Activated T-helper 9 cell treated with anti-CD3 and anti-CD28 coated beads, Interleukin-2, amount 50 U/mL, for 16 hours (primary cell): ENCODE results near the gene ANGEL2.
"Not testable (repeated sequence)": the region's sequence is repeated elsewhere in the genome, so short reads cannot be mapped to it uniquely, and the experiment has no call there.

ENCODE experiments used
- DNase-seq: peaks from one replicate; pipeline ENCODE4 v3.0.0-alpha.2; 2020; ENCODE audit warnings: low read depth

The ANGEL2 gene

GRCh38 chr1:213019450-213019849 is 3.8 kb upstream of the ANGEL2 start:
- no peak for DNase-seq

GRCh38 chr1:213017447-213018273 is 2.0 kb upstream of the ANGEL2 start:
- DNase-seq = no peak

GRCh38 chr1:213014642-213015041 is 1.0 kb downstream of the ANGEL2 start:
- DNase-seq = no peak

- no peak for DNase-seq
Measured at GRCh38 chr1:213008564-213008963, 7.1 kb downstream of the ANGEL2 start.

GRCh38 chr1:213003256-213003655 is 12.4 kb downstream of the ANGEL2 start:
- DNase-seq = no peak

GRCh38 chr1:212994926-212995325 is 20.7 kb downstream of the ANGEL2 start:
- no peak for DNase-seq

GRCh38 chr1:212993960-212994359 is 21.7 kb downstream of the ANGEL2 start:
- not testable (repeated sequence) for DNase-seq

- no peak for DNase-seq
Measured at GRCh38 chr1:212990276-212990675, 25.4 kb downstream of the ANGEL2 start.

- DNase-seq = no peak
Measured at GRCh38 chr1:212987702-212988322, 27.9 kb downstream of the ANGEL2 start.

GRCh38 chr1:212986551-212986950 is 29.1 kb downstream of the ANGEL2 start:
- DNase-seq = no peak

- DNase-seq = no peak
Measured at GRCh38 chr1:212984522-212985291, 31.0 kb downstream of the ANGEL2 start.

GRCh38 chr1:212983482-212983881 is 32.2 kb downstream of the ANGEL2 start:
- no peak for DNase-seq

GRCh38 chr1:212982430-212983152 is 33.1 kb downstream of the ANGEL2 start:
- no peak for DNase-seq

GRCh38 chr1:212981571-212982328 is 33.9 kb downstream of the ANGEL2 start:
- no peak for DNase-seq

GRCh38 chr1:212981025-212981495 is 34.6 kb downstream of the ANGEL2 start:
- no peak for DNase-seq

GRCh38 chr1:212980123-212980785 is 35.4 kb downstream of the ANGEL2 start:
- no peak for DNase-seq

- DNase-seq = peak; percentile 7
Measured at GRCh38 chr1:212979340-212980122, 36.1 kb downstream of the ANGEL2 start.

- no peak for DNase-seq
Measured at GRCh38 chr1:212977781-212978645, 37.7 kb downstream of the ANGEL2 start.

- no peak for DNase-seq
Measured at GRCh38 chr1:212976586-212976985, 39.1 kb downstream of the ANGEL2 start.
